ENCODE measurements around the gene RASGRF2.
"Not testable (repeated sequence)": the region's sequence is repeated elsewhere in the genome, so short reads cannot be mapped to it uniquely, and the experiment has no call there.

The RASGRF2 gene

GRCh38 chr5:81246697-81247096 is 286.5 kb downstream of the RASGRF2 start:
- DNase-seq: no peak

- no peak for DNase-seq
Observed at GRCh38 chr5:81247441-81247972, 287.3 kb downstream of the RASGRF2 start.

- no peak for DNase-seq
Observed at GRCh38 chr5:81249240-81249639, 289.1 kb downstream of the RASGRF2 start.

GRCh38 chr5:81250004-81250403 is 289.8 kb downstream of the RASGRF2 start:
- no peak for DNase-seq

GRCh38 chr5:81251922-81252321 is 291.8 kb downstream of the RASGRF2 start:
- no peak for DNase-seq

- DNase-seq: no peak
Observed at GRCh38 chr5:81252904-81253303, 292.7 kb downstream of the RASGRF2 start.

GRCh38 chr5:81253875-81254274 is 293.7 kb downstream of the RASGRF2 start:
- no peak for DNase-seq

- DNase-seq: no peak
Observed at GRCh38 chr5:81254886-81255559, 294.9 kb downstream of the RASGRF2 start.

GRCh38 chr5:81256766-81257165 is 296.6 kb downstream of the RASGRF2 start:
- no peak for DNase-seq

GRCh38 chr5:81262796-81263195 is 302.6 kb downstream of the RASGRF2 start:
- DNase-seq: not testable (repeated sequence)

- no peak for DNase-seq
Observed at GRCh38 chr5:81265101-81265500, 304.9 kb downstream of the RASGRF2 start.

- no peak for DNase-seq
Observed at GRCh38 chr5:81268521-81269196, 308.5 kb downstream of the RASGRF2 start.

GRCh38 chr5:81269751-81270393 is 309.7 kb downstream of the RASGRF2 start:
- DNase-seq: no peak

- not testable (repeated sequence) for DNase-seq
Observed at GRCh38 chr5:81270394-81271027, 310.3 kb downstream of the RASGRF2 start.

Data from NK-92 treated with Interleukin-12 subunit alpha and Interleukin-12 subunit beta, amount 100 ng/mL, for 24 hours (cell line).